MV-4-11 (cell line): ENCODE measurements around the gene TRMT2B.
"Not testable (repeated sequence)": the region's sequence is repeated elsewhere in the genome, so short reads cannot be mapped to it uniquely, and the experiment has no call there.

ENCODE experiments used
- DNase-seq: peaks from one replicate; lab custom pipeline; 2025; lab: John Stamatoyannopoulos, UW

TRMT2B gene, protein sequence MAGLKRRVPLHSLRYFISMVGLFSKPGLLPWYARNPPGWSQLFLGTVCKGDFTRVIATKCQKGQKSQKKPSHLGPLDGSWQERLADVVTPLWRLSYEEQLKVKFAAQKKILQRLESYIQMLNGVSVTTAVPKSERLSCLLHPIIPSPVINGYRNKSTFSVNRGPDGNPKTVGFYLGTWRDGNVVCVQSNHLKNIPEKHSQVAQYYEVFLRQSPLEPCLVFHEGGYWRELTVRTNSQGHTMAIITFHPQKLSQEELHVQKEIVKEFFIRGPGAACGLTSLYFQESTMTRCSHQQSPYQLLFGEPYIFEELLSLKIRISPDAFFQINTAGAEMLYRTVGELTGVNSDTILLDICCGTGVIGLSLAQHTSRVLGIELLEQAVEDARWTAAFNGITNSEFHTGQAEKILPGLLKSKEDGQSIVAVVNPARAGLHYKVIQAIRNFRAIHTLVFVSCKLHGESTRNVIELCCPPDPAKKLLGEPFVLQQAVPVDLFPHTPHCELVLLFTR

DNA sequence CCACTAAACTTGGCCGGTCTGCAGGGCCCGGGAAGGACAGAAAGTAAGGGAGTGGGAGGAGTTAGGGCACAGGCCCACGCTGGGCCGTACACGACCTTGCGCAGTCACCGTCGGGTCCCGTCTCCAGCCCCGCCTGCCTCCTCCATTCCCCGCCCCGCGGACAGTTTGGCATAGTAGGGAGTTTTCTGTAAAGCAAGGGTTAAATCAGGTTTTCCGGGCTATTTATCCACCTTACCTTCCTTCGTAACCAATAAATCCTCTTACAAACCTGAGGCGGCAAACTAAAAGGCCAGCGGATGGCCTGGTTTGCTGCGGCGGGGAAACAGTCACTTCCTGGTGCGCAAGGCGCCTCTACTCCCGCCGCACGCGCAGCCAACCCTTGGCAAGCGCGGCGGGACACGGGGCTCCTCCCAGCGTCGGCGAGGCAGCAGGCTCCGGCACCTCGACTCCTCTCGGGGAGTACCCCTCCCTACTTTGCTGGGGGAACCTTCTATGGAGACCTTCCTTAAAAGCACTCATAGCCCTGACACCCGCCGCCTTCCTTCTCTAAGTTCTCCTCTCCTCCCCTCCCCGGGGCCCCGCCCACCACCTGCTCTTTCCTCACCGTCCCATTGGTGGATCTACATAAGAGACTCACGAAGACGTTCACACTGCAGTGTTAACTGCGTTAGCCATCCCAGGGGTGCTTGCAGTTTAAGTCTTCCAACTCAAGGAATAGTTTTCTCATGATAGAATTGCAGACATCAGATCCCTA lies at the start of gene TRMT2B:
TRMT2B (minus strand) TSS at position 563 of the 754 bp plus-strand sequence. CDS start 9,822 bp downstream, outside the sequence.
- DNase-seq, result peak; percentile 82

DNA sequence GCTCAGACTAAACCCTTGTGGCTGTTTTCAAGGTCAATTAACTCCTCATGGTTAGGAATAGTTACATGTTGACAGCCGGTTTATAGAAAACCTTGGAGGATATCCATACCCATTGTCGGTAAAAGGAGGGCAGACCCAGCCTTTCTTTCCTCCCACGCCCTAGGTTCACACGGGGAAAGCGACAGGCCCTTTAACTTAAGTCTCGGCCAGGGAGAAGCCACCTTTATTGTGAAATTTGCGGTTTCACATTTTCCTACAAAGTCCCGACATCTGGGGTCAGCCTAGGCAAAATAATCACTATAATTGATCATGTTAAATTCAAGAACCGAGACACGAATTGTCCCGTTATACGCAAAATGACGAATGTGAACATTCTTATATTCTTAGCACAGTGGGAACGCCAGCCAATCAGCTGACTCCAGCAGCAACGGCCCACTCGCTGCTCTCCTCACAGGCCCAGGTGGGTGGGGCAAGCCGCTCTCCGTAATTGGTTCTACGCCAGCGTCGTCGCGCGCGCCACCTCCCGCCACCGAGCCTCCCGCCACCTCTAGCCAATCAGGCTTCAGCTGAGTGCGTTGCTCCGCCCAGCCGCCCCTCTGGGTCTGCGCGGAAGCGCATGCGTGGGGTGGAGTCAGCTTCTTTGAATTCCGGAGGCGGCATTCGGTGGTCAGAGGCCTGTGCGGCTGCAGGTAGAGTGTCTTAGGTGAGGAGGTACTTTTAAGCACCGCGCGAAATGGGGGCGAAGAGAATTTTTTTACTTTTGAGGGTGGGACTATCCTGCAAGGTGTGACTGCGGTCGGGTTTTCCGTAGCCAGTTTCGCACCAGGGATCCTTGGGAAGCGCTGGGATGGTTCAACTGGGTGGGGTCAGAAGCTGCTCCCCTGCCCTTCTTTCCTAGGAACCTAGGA lies 45.9 kb upstream of the TRMT2B start, which contains the start of gene CENPI:
CENPI (plus strand) TSS at position 659 of the 908 bp plus-strand sequence. CDS start 2,867 bp downstream, outside the sequence.
- DNase-seq, result peak; percentile 87

DNA sequence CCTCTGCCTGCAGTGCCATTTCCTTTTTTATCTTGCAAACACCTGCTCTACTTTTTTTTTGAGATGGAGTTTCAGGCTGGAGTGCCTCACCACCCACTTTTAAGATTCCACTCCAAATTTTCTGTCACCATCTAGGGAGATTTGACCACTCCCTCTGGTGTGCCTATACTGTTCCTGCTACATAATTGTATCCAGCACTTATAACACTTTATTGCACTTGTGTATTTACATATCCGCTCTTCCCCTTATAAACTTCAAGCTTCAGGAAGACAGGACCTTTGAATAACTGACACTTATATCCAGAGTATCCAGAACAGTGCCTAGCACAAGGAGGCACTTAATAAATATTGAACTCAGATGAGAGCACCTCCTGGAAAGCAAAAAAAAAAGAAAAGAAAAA lies 39.9 kb upstream of the TRMT2B start:
- DNase-seq, result no peak

DNA sequence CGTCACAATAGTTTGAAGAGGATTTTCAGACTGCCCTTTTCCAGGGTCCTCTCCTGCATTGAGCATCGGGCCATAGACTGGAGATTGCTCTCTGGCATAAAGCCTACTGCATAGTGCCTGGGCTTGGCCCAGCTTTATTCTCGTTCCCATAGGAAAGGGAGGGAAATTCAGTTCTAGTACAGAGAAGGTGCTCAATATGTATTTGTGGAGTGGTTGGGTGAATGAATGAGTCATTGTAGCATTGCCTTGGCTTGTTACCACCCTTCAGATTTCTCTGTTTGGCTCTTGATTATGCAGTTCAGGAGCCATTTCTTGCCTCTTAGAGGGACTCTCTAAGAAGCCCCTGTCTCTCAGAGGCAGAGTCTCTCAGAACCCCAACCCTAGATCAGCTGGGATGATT lies 29.3 kb upstream of the TRMT2B start:
- DNase-seq, result no peak

DNA sequence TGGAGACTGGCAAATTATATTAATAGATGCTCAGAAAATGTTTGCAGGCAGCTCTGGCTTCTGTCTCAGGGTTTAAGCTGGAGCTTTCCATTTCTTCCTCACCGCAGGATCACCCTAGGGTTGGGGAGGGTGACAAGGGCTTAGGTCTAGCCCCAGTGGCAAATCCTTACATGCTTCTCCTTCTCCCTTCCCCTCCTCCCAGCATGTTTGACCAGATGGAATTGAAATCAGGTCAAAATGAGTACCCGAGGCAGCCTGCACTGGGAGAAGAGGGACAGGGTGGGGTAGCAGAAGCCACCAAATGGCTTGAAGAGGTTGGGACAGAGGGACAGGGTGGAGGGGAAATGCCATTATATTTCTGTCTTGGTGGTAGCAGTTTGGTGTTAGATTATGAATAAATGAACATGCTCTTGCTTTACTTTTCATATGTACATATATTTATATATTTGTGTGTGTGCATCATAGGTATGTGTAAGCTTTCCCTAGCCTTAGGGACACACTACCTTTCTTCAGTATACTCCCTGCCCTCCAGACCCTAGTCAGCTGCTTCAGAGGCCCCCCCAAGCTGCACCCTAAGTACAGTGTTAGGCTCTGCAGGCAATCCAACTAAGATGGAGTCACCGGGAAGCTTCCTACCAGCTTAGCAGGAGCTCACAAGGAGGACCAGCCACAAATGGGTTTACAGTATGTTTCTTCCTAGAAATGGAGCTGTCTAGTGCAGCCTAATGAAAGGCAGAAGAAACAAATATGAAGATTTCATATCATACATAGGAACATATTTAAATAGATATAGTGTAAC lies 28.6 kb upstream of the TRMT2B start:
- no peak for DNase-seq

DNA sequence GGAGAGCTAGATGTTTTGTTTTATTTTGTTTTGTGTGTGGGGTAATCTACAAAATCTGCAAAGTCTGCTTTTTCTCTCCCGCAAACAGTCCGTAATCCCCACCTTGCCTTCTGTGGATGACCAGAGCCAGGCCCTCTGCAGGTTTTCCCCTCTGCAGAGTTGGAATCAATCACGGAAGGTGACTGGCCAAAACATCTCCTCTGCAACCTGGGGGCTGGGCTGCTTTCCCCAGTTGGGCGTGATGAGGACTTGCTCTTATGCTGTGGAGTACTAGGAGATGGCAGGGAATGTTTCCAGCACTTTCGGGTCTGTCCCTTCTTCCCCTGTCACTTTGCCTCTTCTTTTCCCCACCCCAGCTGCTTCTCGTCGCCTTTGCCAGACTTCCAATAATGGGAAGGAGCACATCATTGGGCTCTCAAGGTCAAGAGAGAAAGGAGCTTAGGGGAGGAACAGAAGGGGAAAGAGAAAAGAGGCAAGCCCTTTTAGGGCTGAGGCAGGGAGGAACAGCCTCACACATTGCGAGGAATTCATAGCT lies 27.9 kb upstream of the TRMT2B start:
- no peak for DNase-seq

DNA sequence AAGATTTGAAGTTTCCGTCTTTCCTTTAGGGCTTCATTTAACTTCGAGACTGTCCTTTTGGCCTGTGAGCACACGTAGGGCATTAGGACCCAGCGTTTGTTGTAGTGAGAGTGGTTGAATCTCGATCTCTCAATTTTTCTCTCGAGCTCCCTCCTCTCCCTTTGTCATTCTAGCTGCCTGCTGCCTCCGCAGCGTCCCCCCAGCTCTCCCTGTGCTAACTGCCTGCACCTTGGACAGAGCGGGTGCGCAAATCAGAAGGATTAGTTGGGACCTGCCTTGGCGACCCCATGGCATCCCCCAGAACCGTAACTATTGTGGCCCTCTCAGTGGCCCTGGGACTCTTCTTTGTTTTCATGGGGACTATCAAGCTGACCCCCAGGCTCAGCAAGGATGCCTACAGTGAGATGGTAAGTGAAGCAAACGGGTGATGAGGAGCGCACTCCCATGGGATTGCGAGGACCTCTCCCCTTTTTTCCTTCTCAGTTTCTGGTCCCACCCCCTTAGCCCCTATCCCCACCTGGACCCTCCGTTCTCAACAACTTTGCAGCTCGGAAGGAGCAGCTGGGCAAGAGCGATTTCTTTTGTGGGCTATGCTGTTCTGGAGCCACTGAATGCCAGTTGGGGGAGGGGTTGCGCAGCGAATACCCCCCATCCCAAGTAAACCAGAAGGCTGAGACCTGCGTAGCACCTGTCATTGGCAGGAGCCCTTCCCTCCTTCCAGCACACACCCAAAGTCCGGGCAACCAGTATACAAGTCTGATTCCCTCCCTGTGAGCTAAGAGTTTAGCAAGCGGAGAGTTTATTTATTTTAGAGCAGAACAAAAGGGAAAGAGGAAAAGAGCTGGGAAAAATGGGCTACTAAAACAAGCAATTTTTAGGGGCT lies 27.0 kb upstream of the TRMT2B start, which contains the start of gene TMEM35A:
TMEM35A (plus strand) TSS at position 164 of the 883 bp plus-strand sequence; CDS start at position 288, 124 bp downstream.
- DNase-seq, result no peak

DNA sequence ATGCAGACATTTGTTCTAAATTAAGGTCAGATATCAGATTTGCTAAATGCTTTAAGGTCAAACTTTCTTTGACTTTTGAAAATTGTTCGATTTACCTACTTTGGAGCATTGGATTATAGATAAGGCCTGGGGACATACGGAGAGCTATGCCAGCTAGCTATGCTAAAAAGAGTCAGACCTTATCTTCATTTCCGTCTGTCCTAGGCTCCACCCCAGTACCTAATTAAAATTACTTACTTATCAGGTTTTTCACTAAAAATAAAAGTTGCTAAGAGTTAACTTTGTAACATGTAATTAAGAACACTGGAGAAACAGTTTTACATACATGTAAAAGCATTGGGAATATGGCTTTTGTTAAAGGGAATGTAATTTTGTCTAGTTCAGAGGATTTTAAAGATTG lies 19.7 kb upstream of the TRMT2B start:
- DNase-seq, result no peak

DNA sequence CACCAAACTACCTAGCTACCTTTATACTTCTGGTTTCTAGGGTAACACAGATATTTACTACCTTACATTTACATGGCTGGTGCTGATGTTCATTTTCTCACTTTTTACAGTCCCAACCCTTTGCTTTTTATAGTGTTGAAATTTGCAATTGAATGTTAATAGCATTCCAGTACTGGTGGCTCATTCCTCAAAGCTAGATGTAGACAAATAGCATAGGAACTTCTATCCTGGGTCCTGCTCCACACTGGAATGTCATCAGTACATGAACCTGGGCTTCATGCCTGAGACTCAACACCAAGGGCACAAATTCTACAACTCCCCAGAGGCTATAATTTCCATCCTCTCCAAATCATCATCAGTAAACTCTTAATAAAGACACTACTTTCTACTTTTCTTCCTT lies 10.3 kb upstream of the TRMT2B start:
- DNase-seq, result no peak

DNA sequence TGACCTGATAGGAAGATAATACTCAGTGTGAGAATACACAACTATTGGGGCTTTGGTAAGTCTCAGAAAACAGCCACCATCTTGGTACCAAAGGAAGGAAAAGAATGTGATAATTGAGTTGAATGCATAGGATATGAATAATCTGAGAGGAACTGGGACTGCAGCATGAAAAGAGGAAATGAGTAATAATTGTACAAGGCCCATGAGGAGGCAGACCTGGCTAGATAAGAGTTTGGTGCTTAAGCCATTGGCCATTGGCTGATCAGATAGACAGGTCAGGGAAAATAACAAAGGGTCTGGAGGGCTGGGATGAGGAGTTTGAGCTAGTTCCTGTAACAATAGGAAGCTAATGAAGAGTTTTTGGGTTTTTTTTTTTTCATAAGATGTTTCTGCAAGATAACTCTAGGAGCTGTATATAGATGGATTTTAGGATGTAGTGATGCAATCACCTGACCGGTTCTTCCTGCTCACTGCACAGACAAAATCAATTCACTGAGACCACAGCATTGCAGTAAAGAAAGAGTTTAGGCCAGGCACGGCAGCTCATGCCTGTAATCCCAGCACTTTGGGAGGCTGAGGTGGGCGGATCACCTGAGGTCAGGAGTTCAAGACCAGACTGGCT lies 5.3 kb upstream of the TRMT2B start:
- DNase-seq, result peak; percentile 75

DNA sequence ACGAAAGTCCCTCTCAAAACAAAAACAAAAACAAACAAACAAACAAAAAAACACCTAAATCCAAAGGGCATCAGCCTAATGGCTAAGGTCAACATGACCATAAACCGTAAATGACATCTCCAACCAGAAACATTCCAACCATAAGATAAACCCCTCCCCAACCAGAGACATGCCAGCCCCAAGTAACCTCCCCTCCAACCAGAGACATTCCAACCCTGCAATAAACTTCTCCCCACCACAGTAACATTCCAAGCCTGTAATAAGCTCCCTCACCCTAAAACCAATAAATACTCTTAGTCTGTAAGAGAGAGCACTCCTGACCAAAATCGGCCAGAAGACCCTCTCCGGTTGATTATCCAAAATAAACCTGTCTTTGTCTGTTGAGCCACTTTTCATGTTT lies 4.6 kb upstream of the TRMT2B start:
- not testable (repeated sequence) for DNase-seq

DNA sequence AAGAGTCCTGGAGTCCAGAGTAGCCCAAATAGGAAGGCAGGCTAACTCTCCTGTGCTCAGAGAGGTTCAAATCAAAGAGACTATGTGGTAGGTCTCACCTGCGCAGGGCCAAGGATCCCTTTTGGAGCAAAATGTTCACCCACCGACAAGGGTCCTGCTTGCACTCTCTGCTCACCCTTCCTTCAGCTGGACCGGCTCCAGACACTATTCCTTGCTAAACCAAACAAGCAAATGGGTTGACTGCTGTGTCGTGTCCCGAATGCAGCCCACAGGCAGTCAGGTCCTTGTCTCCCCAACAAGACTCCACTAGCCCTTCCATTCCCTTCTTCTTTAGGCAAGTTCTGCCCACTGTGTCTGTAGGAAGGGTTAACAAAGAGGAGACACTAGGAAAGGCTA lies 760 bp downstream of the TRMT2B start:
- no peak for DNase-seq

DNA sequence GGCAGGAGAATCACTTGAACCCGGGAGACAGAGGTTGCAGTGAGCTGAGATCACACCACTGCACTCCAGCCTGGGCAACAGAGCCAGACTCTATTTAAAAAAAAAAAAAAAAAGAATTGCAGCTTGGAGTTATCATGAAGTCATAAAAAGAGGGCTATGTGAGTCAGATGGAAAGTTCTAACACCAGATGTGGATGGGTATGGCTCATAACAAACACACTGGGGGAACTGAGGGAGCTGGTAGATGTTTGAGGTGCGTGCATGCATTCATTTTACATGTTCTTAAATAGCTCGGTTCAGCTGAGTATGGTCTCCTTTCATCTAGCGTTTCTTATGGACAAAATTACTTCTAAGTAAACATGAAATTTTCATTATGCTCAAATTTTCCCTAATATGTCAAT lies 11.7 kb downstream of the TRMT2B start:
- DNase-seq, result no peak

DNA sequence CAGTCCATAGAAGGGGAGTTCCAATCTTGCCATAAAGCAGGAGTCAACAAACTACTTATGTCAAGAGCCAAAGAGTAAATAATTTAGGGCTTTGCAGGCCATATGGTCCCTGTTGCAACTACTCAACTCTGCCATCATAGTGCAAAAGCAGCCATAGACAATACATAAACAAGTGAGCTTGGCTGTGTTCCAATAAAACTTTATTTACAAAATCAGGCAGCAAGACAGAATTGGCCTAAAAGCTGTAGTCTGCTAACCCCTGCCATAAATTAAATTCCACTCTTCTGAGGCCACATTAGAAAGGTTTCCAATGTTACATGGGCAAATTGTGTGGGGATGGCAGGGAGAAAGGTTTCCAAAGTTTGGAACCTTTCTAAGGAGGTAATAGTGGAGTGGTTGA lies 14.7 kb downstream of the TRMT2B start:
- no peak for DNase-seq

DNA sequence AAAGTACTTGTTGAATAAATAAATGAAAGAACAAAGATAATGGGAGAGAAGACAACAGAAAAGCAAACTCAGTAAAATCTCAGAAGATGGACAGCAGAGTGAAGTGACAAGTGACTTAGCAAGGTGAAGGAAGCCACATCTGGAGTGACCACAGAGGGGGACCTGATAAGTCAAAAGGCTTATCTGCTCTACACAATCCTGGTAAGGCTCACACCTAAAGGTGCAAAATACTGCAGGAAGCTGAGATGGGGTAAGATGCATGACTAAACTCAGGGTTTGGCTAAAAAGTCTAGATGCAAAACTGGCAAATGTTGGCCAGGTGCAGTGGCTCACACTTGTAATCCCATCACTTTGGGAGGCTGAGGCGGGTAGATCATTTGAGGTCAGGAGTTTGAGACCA lies 22.2 kb downstream of the TRMT2B start:
- no peak for DNase-seq

DNA sequence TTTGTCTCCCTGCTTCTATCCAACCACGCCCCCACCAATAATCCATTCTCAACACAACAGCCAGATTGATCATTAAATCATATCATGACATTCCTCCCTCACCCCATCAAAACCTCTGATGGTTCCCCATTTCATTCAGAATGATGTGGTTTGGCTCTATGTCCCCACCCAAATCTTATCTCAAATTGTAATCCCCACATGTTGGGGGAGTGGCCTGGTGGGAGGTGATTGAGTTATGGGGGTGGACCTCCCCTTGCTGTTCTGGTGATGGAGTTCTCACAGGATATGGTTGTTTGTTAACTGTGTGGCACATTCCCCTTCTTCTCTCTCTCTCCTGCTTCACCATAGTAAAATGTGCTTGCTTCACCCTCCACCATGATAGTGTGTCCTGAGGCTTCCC lies 23.3 kb downstream of the TRMT2B start:
- DNase-seq, result no peak

DNA sequence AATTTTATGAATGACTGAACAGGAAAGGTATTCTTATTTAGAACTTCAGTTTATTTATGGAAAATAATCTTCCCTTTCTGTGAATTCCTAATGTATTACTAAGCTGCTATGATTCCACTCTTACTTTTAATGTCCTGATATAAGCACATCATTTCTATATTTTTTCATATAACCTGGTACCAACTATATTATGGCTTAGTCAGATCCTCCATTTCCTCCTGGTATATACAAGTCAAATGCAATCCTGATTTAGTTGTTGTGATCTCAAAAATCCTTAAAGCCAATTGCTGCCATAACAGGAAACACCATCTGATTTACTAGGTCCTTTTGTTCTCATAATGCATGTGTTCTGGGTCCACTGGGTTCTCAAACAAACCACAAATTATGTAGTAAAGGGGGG lies 26.8 kb downstream of the TRMT2B start:
- DNase-seq, result no peak

DNA sequence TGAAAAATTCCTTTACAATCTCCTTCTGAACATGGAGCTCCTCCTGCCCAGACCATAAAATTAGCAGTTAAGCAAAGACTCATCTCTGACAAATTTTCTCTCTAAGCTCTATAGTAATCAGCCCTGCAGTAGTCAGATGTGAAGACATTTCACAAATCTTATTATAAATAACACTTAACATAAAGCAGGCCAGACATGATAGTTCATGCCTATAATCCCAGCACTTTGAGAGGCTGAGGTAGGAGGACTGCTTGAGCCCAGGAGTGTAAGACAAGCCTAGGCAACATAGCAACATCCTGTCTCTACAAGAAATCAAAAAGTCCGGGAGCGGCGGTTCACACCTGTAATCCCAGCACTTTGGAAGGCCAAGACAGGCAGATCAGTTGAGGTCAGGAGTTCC lies 29.9 kb downstream of the TRMT2B start:
- DNase-seq, result no peak

DNA sequence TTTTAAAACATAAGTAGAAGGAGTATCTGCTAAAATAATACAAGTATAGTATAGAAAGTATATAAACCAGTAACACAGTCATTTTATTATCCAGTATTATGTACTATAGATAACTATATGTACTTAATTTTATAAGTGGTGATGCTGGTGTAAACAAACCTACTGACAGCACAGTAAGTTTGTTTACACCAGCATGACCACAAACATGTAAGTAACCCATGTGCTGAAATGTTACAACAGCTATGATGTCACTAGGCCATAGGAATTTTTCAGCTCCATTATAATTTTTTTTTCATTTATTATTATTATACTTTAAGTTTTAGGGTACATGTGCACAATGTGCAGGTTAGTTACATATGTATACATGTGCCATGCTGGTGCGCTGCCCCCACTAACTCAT lies 39.9 kb downstream of the TRMT2B start:
- DNase-seq, result not testable (repeated sequence)
